SH-SY5Y (cell line): ENCODE measurements around the gene AJUBA.

Experiments used
- GATA2 ChIP-seq: IDR thresholded peaks from 2 replicates; pipeline ENCODE4 v1.6.1; 2011; ENCODE audit warnings: mild to moderate bottlenecking, low read depth, low read length
- GATA3 ChIP-seq: IDR thresholded peaks from 2 replicates; pipeline ENCODE4 v1.6.1; 2011; ENCODE audit warnings: low read depth, mild to moderate bottlenecking, low read length, moderate library complexity

Gene AJUBA

DNA sequence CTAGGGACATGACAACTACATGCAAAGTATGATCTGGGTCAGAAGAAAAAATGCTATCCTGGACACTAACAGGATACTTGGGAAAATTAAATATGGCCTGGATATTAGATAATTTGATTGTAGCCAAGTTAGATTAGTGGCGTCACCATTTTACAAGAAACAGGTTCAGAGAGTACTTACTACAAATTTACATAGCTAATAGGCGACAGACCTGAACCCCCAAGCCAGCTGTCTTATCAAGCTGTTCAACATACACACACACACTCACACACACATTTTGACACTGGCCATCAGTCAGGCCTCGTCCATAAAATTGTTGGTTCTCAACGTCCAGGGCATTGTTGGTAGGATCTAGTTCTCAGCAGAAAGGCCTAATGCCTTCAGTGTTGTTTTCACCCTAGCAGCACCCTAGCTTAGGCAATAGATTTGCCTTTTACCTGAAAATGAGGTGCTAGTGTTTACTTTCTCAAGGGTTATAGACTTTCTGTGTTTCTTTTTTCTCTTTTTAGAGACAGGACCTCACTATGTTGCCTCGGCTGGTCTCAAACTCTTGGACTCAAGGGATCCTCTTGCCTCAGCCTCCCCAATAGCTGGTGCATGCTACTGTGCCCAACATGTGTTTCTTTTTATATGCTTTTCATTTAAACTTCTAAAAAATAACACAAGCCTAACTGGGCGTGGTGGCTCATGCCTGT is 30.9 kb upstream of the AJUBA start:
- TF ChIP-seq GATA2 (no peak), GATA3 (no peak)

- TF ChIP-seq GATA2 = no peak
- no peak for TF ChIP-seq GATA3
These were observed 27.8 kb upstream of the AJUBA start, which contains the start of gene C14orf93 for GRCh38 chr14:23009939-23010726. Gene C14orf93 (minus strand): TSS chr14:23010143. CDS start chr14:22999023, 11,120 bp downstream.

GRCh38 chr14:23009483-23009938 is 27.2 kb upstream of the AJUBA start:
- no peak for TF ChIP-seq GATA3
- no peak for TF ChIP-seq GATA2

GRCh38 chr14:23008831-23009230 is 26.5 kb upstream of the AJUBA start:
- TF ChIP-seq GATA2 = no peak
- TF ChIP-seq GATA3 = no peak

DNA sequence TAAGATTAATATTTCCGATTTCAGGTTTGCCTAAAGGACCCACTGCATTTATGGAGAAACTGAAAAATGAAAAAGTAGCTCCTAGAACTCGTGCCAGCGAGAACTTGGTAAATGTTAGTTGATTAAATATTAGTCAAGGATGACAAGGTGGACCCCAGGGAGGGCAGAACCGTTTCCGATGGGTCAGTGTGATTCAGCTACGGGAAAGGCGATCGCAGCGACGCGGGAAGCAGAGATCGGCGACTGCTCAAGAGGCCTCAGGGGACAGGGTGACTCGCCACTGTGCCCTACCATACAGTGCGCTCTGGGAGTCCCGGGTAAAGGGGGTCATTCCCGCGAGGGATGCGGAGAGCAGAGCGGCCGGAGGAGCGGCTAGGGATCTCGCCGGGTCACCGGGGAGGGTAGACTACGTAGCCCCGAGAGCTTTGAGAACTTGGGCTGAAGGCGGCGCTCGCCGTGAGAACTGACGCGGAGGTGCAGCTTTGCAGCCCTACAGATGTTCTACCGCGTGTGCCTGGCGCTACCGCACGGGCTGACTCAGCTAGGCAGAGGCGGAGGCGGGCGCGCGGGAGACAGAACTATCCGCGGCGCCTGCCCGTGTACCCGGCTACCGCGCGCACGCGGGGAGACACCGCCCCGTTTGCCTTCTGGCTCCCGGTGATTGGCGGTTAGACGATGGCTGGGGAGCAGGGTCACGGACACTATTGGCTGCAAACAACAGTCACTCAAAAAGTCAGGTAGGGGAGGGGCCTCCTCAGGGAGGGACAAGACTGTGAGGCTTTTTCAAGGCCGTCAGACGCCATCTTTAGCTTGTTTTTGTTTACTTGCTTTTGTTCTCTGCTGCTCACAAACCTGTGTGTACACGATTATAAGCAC is 24.4 kb upstream of the AJUBA start:
- TF ChIP-seq GATA2 = no peak
- TF ChIP-seq GATA3 = no peak

DNA sequence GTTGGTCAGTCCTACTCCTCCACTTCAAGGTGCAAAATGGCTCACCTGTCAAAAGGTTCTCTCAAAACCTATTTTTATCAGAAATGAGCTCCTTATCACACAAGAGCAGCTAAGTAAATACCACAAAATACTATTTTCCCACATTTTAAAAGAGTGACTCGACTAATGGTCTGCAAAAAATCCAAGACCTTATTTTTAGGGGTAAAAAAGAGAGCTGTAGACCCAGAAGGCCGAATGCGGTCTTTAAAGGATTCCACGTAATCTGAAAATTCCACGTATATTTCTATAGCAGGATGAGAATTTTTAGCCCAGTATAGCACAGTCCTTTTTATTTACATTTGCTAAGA is 23.8 kb upstream of the AJUBA start:
- TF ChIP-seq GATA2 (no peak), GATA3 (no peak)

DNA sequence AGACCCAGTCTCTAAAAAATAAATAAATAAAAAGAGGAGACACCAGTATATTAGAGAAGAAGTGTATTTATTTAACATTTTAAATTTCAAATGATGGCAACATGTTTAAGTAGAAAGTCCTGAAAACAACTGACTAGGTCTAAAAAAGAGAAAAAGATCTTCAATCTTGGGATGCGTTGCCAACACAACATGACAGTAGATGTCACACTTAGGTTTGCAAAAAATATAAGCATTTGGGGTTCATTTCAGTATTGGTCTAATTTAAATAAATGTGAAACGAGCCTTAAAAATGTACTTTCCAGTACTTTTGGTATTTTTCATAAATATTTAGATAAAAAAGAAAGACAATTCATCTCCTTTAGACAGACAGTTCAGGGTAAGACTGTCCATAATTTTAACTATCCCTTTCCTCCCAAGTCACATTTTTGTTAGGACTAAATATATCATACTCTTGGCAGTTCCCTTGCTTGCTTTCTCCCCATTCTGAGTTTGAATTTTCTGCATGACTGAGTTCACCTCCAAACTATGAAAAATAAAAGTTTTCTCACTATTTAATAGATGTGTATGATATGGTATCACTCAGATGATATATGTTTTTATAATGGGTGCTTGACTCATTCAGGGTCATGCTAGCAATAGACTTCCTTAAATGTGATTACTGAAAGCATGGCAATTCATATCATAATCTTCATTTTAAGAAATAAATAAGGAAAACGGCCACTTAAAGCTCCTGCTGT is 23.3 kb upstream of the AJUBA start:
- TF ChIP-seq GATA2 (no peak), GATA3 (no peak)

GRCh38 chr14:23002592-23002991 is 20.2 kb upstream of the AJUBA start:
- TF ChIP-seq GATA3 (no peak), GATA2 (no peak)

GRCh38 chr14:23000860-23001259 is 18.5 kb upstream of the AJUBA start:
- TF ChIP-seq GATA2 (no peak), GATA3 (no peak)

- no peak for TF ChIP-seq GATA3
These were observed 16.1 kb upstream of the AJUBA start for GRCh38 chr14:22998329-22999012.

GRCh38 chr14:22997676-22998323 is 15.4 kb upstream of the AJUBA start:
- TF ChIP-seq GATA2 (no peak), GATA3 (0 out of 2 replicates have a peak, but pooled peaks have one; percentile 1)

DNA sequence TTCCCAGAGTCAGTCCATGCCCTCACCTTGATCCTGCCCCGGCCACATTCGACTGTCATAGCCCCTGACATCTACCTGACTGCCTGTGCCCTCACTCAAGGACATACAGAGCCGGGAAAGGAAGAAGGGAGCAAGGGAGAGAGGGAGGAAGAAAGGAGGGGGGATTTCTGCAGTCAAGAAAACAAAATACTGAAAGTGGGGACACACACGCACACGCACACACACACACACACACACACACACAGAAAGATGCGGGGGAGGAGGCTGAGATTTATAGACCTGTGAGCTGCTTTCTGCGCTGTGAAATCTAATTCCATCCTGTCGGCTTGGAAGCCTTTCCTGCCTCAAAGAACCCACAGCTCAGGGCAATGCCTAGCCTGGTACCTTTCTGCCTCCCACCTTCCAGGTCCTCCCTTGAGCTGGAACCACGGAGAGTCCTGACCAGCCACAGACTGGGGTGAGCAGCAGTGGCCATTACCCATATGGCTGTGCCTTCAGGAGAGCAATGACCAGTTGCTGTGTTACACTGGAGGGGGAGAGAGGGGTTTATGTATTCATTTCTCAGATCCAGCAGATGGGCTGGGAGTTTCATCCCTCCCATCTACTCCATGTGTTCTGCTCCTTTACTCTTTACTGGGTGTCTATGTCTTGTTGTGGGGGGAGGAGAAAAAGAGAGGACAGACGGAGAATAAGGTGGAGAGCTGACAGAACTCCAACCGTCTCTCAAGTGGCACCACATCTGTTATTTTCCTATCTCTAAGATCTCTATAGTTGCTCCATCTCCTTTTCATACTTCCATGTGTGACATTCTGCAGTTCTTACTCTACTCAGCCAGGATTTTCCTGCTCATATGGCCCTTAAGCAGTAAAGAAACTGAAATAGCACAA is 14.7 kb upstream of the AJUBA start:
- TF ChIP-seq GATA3 (0 out of 2 replicates have a peak, but pooled peaks have one; percentile 31), GATA2 (peak; percentile 51; the same call in 1 of the 2 replicates)
